ENCODE measurements around the gene DHCR24.

DHCR24 gene

DNA sequence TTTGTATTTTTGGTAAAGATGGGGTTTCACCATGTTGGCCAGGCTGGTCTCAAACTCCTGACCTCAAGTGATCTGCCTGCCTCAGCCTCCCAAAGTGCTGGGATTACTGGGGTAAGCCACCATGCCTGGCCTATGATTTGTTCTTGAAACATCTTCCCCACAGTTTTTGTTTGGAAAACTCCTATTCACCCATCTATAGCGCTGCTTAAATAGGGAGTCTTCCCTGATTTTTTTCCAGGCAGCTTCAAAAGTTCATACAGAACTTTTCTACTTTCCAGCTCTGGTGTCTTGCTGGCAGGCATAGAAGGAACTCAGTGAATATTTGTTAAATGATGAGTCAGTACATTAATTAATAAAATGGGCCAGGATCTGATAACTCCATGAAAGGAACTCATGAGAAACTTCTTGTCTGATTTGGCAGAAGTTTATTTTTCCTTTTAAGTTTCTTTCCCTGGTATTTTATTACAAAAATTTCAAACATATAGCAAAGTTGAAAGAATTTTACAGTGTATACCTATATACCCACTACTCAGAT is 52.9 kb downstream of the DHCR24 start:
- TF ChIP-seq EZH2phosphoT487 (IDR thresholded peaks at IDR 0.05; ENCODE audit: borderline replicate concordance) (no peak), CTCF (conservative IDR thresholded peaks at IDR 0.05; ENCODE audit: low read length) (no peak)
- H3K9me2 ChIP-seq (replicated peaks; ENCODE audit: low read depth, low read length): no peaks in the 10 kb centered on the region
- no peak overlapping the region for H3K4me3 ChIP-seq (ENCODE audit: low read length, poor library complexity, severe bottlenecking)
- no peaks in the 10 kb centered on the region for H4K20me1 ChIP-seq (ENCODE audit: insufficient read depth, low read length, poor library complexity, severe bottlenecking)
- H3K79me2 ChIP-seq (ENCODE audit: insufficient read depth, low read length): no peaks in the 10 kb centered on the region
- H3K4me1 ChIP-seq (ENCODE audit: insufficient read depth, low read length, poor library complexity, severe bottlenecking): no peaks in the 10 kb centered on the region
- H2AFZ ChIP-seq (ENCODE audit: low read length): no peak overlapping the region
- H3F3A ChIP-seq (ENCODE audit: low read depth): no peaks in the 10 kb centered on the region
- H3K9me3 ChIP-seq (ENCODE audit: insufficient read depth, low read depth, low read length): peaks cover 4% of the 10 kb centered on the region; the same call in 1 of the 2 replicates
- H3K27me3 ChIP-seq (ENCODE audit: insufficient read depth, low read length, poor library complexity, severe bottlenecking): no peaks in the 10 kb centered on the region
- H3K4me2 ChIP-seq (ENCODE audit: low read depth, low read length, poor library complexity, severe bottlenecking): no peak overlapping the region
- H3K9ac ChIP-seq (ENCODE audit: low read depth, low read length, poor library complexity, severe bottlenecking): no peak overlapping the region
- H3K36me3 ChIP-seq (ENCODE audit: insufficient read depth, low read length): no peaks in the 10 kb centered on the region

GRCh38 chr1:54833121-54833520 is 53.9 kb downstream of the DHCR24 start:
- Histone ChIP-seq H3K27me3 (ENCODE audit: insufficient read depth, low read length, poor library complexity, severe bottlenecking) (no peaks in the 10 kb centered on the region), H2AFZ (ENCODE audit: low read length) (no peak overlapping the region), H3K4me3 (ENCODE audit: low read length, poor library complexity, severe bottlenecking) (no peak overlapping the region), H3F3A (ENCODE audit: low read depth) (no peaks in the 10 kb centered on the region), H3K9me2 (replicated peaks; ENCODE audit: low read depth, low read length) (no peaks in the 10 kb centered on the region), H3K79me2 (ENCODE audit: insufficient read depth, low read length) (no peaks in the 10 kb centered on the region), H3K4me2 (ENCODE audit: low read depth, low read length, poor library complexity, severe bottlenecking) (no peak overlapping the region), H3K4me1 (ENCODE audit: insufficient read depth, low read length, poor library complexity, severe bottlenecking) (no peaks in the 10 kb centered on the region), H3K9me3 (ENCODE audit: insufficient read depth, low read depth, low read length) (peaks cover 9% of the 10 kb centered on the region; the same call in 1 of the 2 replicates), H3K36me3 (ENCODE audit: insufficient read depth, low read length) (no peaks in the 10 kb centered on the region), H3K9ac (ENCODE audit: low read depth, low read length, poor library complexity, severe bottlenecking) (no peak overlapping the region), H4K20me1 (ENCODE audit: insufficient read depth, low read length, poor library complexity, severe bottlenecking) (no peaks in the 10 kb centered on the region)
- TF ChIP-seq EZH2phosphoT487 (IDR thresholded peaks at IDR 0.05; ENCODE audit: borderline replicate concordance) (no peak), CTCF (conservative IDR thresholded peaks at IDR 0.05; ENCODE audit: low read length) (no peak)

GRCh38 chr1:54826226-54826816 is 60.7 kb downstream of the DHCR24 start:
- Histone ChIP-seq H3F3A (ENCODE audit: low read depth) (no peaks in the 10 kb centered on the region), H3K4me3 (ENCODE audit: low read length, poor library complexity, severe bottlenecking) (no peak overlapping the region), H3K27me3 (ENCODE audit: insufficient read depth, low read length, poor library complexity, severe bottlenecking) (no peaks in the 10 kb centered on the region), H3K9ac (ENCODE audit: low read depth, low read length, poor library complexity, severe bottlenecking) (no peak overlapping the region), H3K9me3 (ENCODE audit: insufficient read depth, low read depth, low read length) (peaks cover 17% of the 10 kb centered on the region; the same call in 1 of the 2 replicates), H3K4me2 (ENCODE audit: low read depth, low read length, poor library complexity, severe bottlenecking) (no peak overlapping the region), H3K79me2 (ENCODE audit: insufficient read depth, low read length) (no peaks in the 10 kb centered on the region), H4K20me1 (ENCODE audit: insufficient read depth, low read length, poor library complexity, severe bottlenecking) (no peaks in the 10 kb centered on the region), H3K36me3 (ENCODE audit: insufficient read depth, low read length) (no peaks in the 10 kb centered on the region), H2AFZ (ENCODE audit: low read length) (no peak overlapping the region), H3K4me1 (ENCODE audit: insufficient read depth, low read length, poor library complexity, severe bottlenecking) (no peaks in the 10 kb centered on the region), H3K9me2 (replicated peaks; ENCODE audit: low read depth, low read length) (no peaks in the 10 kb centered on the region)
- TF ChIP-seq EZH2phosphoT487 (IDR thresholded peaks at IDR 0.05; ENCODE audit: borderline replicate concordance) (no peak), CTCF (conservative IDR thresholded peaks at IDR 0.05; ENCODE audit: low read length) (no peak)

Measured in Loucy (cell line).